G401.6 (cell line): ENCODE results near the gene JAK2.
A peak's percentile ranks its signal among the peaks of the same experiment; 100 is the strongest.
"Not testable (repeated sequence)": the region's sequence is repeated elsewhere in the genome, so short reads cannot be mapped to it uniquely, and the experiment has no call there.

Source experiments
- FAIRE-seq: peaks from 2 replicates; lab custom pipeline; 2012; peaks lifted over from hg19 to GRCh38; lab: Jason Lieb, UNC

JAK2 gene

GRCh38 chr9:5043381-5043780 lies 58.3 kb downstream of the JAK2 start:
- FAIRE-seq: no peak

GRCh38 chr9:5044160-5044559 lies 59.1 kb downstream of the JAK2 start:
- FAIRE-seq: no peak

- FAIRE-seq: no peak
Observed at GRCh38 chr9:5052838-5053237, 67.8 kb downstream of the JAK2 start.

- peak; percentile 59 for FAIRE-seq
Observed at GRCh38 chr9:5062631-5063030, 77.6 kb downstream of the JAK2 start.

GRCh38 chr9:5072871-5073270 lies 87.8 kb downstream of the JAK2 start:
- FAIRE-seq: no peak

- FAIRE-seq: no peak
Observed at GRCh38 chr9:5073701-5074100, 88.6 kb downstream of the JAK2 start.

- FAIRE-seq: no peak
Observed at GRCh38 chr9:5085993-5086392, 100.9 kb downstream of the JAK2 start.

- FAIRE-seq: no peak
Observed at GRCh38 chr9:5089737-5090136, 104.7 kb downstream of the JAK2 start.

- no peak for FAIRE-seq
Observed at GRCh38 chr9:5095795-5096194, 110.7 kb downstream of the JAK2 start.

GRCh38 chr9:5099466-5099865 lies 114.4 kb downstream of the JAK2 start:
- FAIRE-seq: no peak

GRCh38 chr9:5101127-5101526 lies 116.1 kb downstream of the JAK2 start:
- FAIRE-seq: not testable (repeated sequence)

GRCh38 chr9:5106517-5106916 lies 121.4 kb downstream of the JAK2 start:
- FAIRE-seq: not testable (repeated sequence)

GRCh38 chr9:5110867-5111681 lies 126.0 kb downstream of the JAK2 start:
- no peak for FAIRE-seq

GRCh38 chr9:5111696-5112095 lies 126.6 kb downstream of the JAK2 start:
- FAIRE-seq: no peak

GRCh38 chr9:5112109-5112592 lies 127.1 kb downstream of the JAK2 start:
- no peak for FAIRE-seq

- FAIRE-seq: no peak
Observed at GRCh38 chr9:5112646-5113045, 127.6 kb downstream of the JAK2 start.

GRCh38 chr9:5113523-5113922 lies 128.5 kb downstream of the JAK2 start:
- no peak for FAIRE-seq

- FAIRE-seq: no peak
Observed at GRCh38 chr9:5113994-5114748, 129.1 kb downstream of the JAK2 start.

GRCh38 chr9:5122116-5122515 lies 137.0 kb downstream of the JAK2 start:
- no peak for FAIRE-seq

GRCh38 chr9:5122516-5122915 lies 137.4 kb downstream of the JAK2 start:
- no peak for FAIRE-seq

- FAIRE-seq: no peak
Observed at GRCh38 chr9:5140151-5140550, 155.1 kb downstream of the JAK2 start.

GRCh38 chr9:5144217-5144616 lies 159.1 kb downstream of the JAK2 start:
- no peak for FAIRE-seq

- no peak for FAIRE-seq
Observed at GRCh38 chr9:5146241-5146640, 161.2 kb downstream of the JAK2 start.
